SK-N-SH (cell line): ENCODE measurements around the gene KCNK17. TPM values are rescaled to one million over a fixed set of nuclear protein-coding genes. Genes with fewer than 3 reads are reported as not detected.

Experiments used
- CTCF ChIA-PET: fragments of 300-600, 350-600 bp; formaldehyde crosslinking; extraction: SDS; loops from one replicate; lab custom pipeline; 2021; lab: Yijun Ruan, JAX
- POLR2A ChIA-PET: fragments of 350-600 bp; sonication (Branson Sonifier 250); formaldehyde crosslinking; extraction: SDS; loops from one replicate; lab custom pipeline; 2020; ENCODE audit warnings: antibody characterized with exemption, inconsistent platforms; lab: Yijun Ruan, JAX
- DNase-seq: peaks from one replicate; pipeline ENCODE4 v3.0.0; 2012
- H2AFZ ChIP-seq: fragments of 200-600 bp; sonication (generic); 2 replicates; pipeline ENCODE4 v1.8.1; 2016; ENCODE audit warnings: antibody characterized with exemption, mild to moderate bottlenecking, low read depth
- H3F3A ChIP-seq: fragments of 200-600 bp; sonication (generic); replicated peaks from 2 replicates; pipeline ENCODE3; 2016; ENCODE audit warnings: antibody characterized with exemption, mild to moderate bottlenecking; ENCODE audit not compliant: insufficient read depth
- H3K27ac ChIP-seq, 2 experiments: fragments of 200-500 bp in 1 of 2; fragments of 200-600 bp in 1 of 2; sonication (Bioruptor generic) in 1 of 2; sonication (generic), shearing (Covaris generic) in 1 of 2; 2 replicates each; pipeline versions ENCODE4 v1.5.1 to v1.6.1; 2014 to 2016; ENCODE audit warnings: low read depth in 2 of 2, inconsistent platforms in 1 of 2, low read length in 1 of 2, mild to moderate bottlenecking in 1 of 2, mixed read lengths in 1 of 2
- H3K27me3 ChIP-seq: fragments of 200-600 bp; sonication (generic), shearing (Covaris generic); 2 replicates; pipeline ENCODE4 v1.6.1; 2016; ENCODE audit warnings: mixed run types; ENCODE audit not compliant: insufficient read depth
- H3K36me3 ChIP-seq, 2 experiments: fragments of 200-500 bp in 1 of 2; fragments of 200-600 bp in 1 of 2; sonication (Bioruptor generic) in 1 of 2; sonication (generic) in 1 of 2; replicated peaks in 1 of 2; 2 replicates each; pipeline versions ENCODE3 to v1.5.1; 2014 to 2016; ENCODE audit warnings: low read length in 1 of 2, mild to moderate bottlenecking in 1 of 2; ENCODE audit not compliant: insufficient read depth in 2 of 2, control insufficient read depth in 1 of 2
- H3K4me1 ChIP-seq, 2 experiments: fragments of 200-500 bp in 1 of 2; fragments of 200-600 bp in 1 of 2; sonication (Bioruptor generic) in 1 of 2; sonication (generic), shearing (Covaris generic) in 1 of 2; 2 replicates each; pipeline versions ENCODE4 v1.5.1 to v1.6.1; 2014 to 2016; ENCODE audit warnings: low read depth in 1 of 2, low read length in 1 of 2, mixed run types in 1 of 2; ENCODE audit not compliant: insufficient read depth in 2 of 2, control insufficient read depth in 1 of 2
- H3K4me2 ChIP-seq: fragments of 200-600 bp; sonication (generic), shearing (Covaris generic); 2 replicates; pipeline ENCODE4 v1.6.1; 2017; ENCODE audit warnings: mixed run types
- H3K4me3 ChIP-seq, 2 experiments: fragments of 200-500 bp in 1 of 2; fragments of 200-600 bp in 1 of 2; sonication (Bioruptor generic) in 1 of 2; sonication (generic), shearing (Covaris generic) in 1 of 2; 2 replicates each; pipeline versions ENCODE4 v1.5.1 to v1.8.1; 2014 to 2016; ENCODE audit warnings: low read depth in 2 of 2, inconsistent platforms in 1 of 2, low read length in 1 of 2, mild to moderate bottlenecking in 1 of 2, mixed read lengths in 1 of 2, moderate library complexity in 1 of 2
- H3K79me2 ChIP-seq: fragments of 200-600 bp; sonication (generic); 2 replicates; pipeline ENCODE4 v1.8.1; 2017; ENCODE audit warnings: mild to moderate bottlenecking; ENCODE audit not compliant: insufficient read depth
- H3K9ac ChIP-seq: fragments of 200-600 bp; sonication (generic); 2 replicates; pipeline ENCODE4 v1.6.1; 2017; ENCODE audit warnings: mixed run types
- H3K9me2 ChIP-seq: fragments of 200-600 bp; sonication (generic); 2 replicates; pipeline ENCODE4 v1.6.1; 2017; ENCODE audit warnings: mixed run types
- H3K9me3 ChIP-seq: fragments of 200-600 bp; sonication (generic); 2 replicates; pipeline ENCODE4 v1.6.1; 2017; ENCODE audit warnings: mixed run types, mild to moderate bottlenecking, moderate library complexity
- H4K20me1 ChIP-seq: fragments of 200-600 bp; sonication (generic); 2 replicates; pipeline ENCODE4 v1.6.1; 2017; ENCODE audit warnings: mild to moderate bottlenecking, mixed run types; ENCODE audit not compliant: insufficient read depth
- EZH2phosphoT487 ChIP-seq: fragments of 200-600 bp; sonication (generic); IDR thresholded peaks from 2 replicates; pipeline ENCODE4 v1.6.1; 2017; ENCODE audit warnings: low read depth, mixed run types, mild to moderate bottlenecking, antibody characterized with exemption, moderate library complexity, borderline replicate concordance
- FOSL2 ChIP-seq: IDR thresholded peaks from 2 replicates; pipeline ENCODE4 v1.4.0; 2012; ENCODE audit warnings: low read depth, mild to moderate bottlenecking, moderate library complexity, borderline replicate concordance
- FOXJ3 ChIP-seq: sonication (generic); formaldehyde crosslinking; IDR thresholded peaks from 2 replicates; pipeline ENCODE4 v1.5.1; 2020; ENCODE audit warnings: mild to moderate bottlenecking, missing genetic modification reagents
- FOXM1 ChIP-seq: IDR thresholded peaks from 2 replicates; pipeline ENCODE4 v1.4.0; 2012; ENCODE audit warnings: low read depth, mild to moderate bottlenecking
- GABPA ChIP-seq: IDR thresholded peaks from 2 replicates; pipeline ENCODE4 v1.4.0; 2012; ENCODE audit warnings: low read depth, mild to moderate bottlenecking
- GATA2 ChIP-seq: sonication (generic); formaldehyde crosslinking; IDR thresholded peaks from 2 replicates; pipeline ENCODE4 v1.5.0; 2020; ENCODE audit warnings: mild to moderate bottlenecking, missing genetic modification reagents
- RAD21 ChIP-seq: IDR thresholded peaks from 2 replicates; pipeline ENCODE4 v1.6.1; 2012; ENCODE audit warnings: mild to moderate bottlenecking, low read length
- RCOR1 ChIP-seq: fragments of 150-350 bp; IDR thresholded peaks from 2 replicates; pipeline ENCODE4 v1.6.1; 2017; ENCODE audit warnings: antibody characterized with exemption, low read length
- RXRA ChIP-seq: IDR thresholded peaks from 2 replicates; pipeline ENCODE4 v1.4.0; 2012; ENCODE audit warnings: low read depth, mild to moderate bottlenecking, borderline replicate concordance
- SIN3A ChIP-seq: IDR thresholded peaks from 2 replicates; pipeline ENCODE4 v1.6.1; 2012; ENCODE audit warnings: low read depth, mild to moderate bottlenecking, low read length, moderate library complexity, borderline replicate concordance
- TCF12 ChIP-seq: IDR thresholded peaks from 2 replicates; pipeline ENCODE4 v1.4.0; 2012
- TEAD4 ChIP-seq: IDR thresholded peaks from 2 replicates; pipeline ENCODE4 v1.4.0; 2012; ENCODE audit warnings: mild to moderate bottlenecking, borderline replicate concordance; ENCODE audit not compliant: insufficient read depth
- YY1 ChIP-seq: IDR thresholded peaks from 2 replicates; pipeline ENCODE4 v1.4.0; 2012; ENCODE audit warnings: low read depth, mild to moderate bottlenecking
- WGBS: methylation state at CpG from one replicate; pipeline ENCODE4 v1.1.6; 2017; ENCODE audit warnings: low lambda C conversion rate; 5-methylcytosine and 5-hydroxymethylcytosine counted together
- polyA plus RNA-seq, 3 experiments: library from polyadenylated mRNA; depleted of rRNA; stranded (reverse); fragments of >200 nt; gene quantifications; 2 replicates each; pipeline ENCODE4 v1.2.3, GENCODE V29; 2012
- TF ChIP-seq, protein P1 (sequence below): IDR thresholded peaks from 2 replicates; pipeline ENCODE4 v1.6.1; 2012; ENCODE audit warnings: mild to moderate bottlenecking, low read depth, low read length, moderate library complexity
- TF ChIP-seq, protein P2 (sequence below): IDR thresholded peaks from 2 replicates; pipeline ENCODE4 v1.4.0; 2012; ENCODE audit warnings: low read depth

KCNK17 gene
- polyA plus RNA-seq, 1 of the 3 experiments (the other 2 are of a cell fraction): not detected

DNA sequence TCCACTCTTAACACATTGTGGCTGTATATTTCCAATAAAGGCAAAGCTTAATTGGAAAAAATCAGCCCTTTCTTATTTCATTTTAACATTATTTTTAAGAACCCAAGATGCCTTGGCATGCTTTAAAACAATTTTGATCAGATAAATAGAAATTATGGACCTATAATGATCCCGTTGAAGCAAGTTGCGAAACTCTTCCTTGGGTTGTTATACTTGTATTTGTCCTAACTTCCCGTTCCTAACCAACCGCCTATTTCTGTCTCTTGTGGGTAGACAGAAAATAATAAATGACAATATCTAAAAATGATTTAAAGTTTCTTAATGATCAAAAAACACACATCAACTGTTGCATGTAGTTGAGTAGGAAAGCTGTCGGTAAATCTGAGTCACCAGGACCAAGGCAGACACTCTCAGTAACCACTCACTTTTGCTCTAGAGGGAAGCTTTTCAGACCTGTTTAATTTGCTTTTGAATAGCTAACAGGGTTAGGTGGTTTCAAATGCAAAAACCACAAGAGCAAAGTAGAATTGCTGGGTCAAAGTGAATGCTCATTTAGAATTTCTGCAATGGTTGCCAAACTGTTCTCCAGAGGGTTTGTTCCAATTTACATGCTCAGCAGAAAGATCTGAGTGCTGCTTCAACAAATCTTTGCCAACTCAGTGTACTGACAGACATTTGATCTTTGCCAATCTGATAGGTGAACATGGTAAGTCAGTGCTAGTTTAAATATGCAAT is 50.7 kb downstream of the KCNK17 start:
- Histone ChIP-seq H3K36me3 (no peaks in the 10 kb centered on the region), H3K9me3 (no peaks in the 10 kb centered on the region), H3K27me3 (no peaks in the 10 kb centered on the region), H3K4me3 (no peak overlapping the region), H3F3A (no peaks in the 10 kb centered on the region), H3K27ac (no peak overlapping the region), H3K9me2 (no peaks in the 10 kb centered on the region), H3K4me1 (no peaks in the 10 kb centered on the region), H4K20me1 (no peaks in the 10 kb centered on the region), H2AFZ (no peak overlapping the region), H3K4me2 (no peak overlapping the region), H3K9ac (no peak overlapping the region), H3K79me2 (no peaks in the 10 kb centered on the region)
- 57% methylated on average over 5 of the region's 5 CpGs for WGBS
- ChIA-PET POLR2A (no interaction called here), CTCF (interaction anchor here (1.2 kb wide), 1 partner anchor 11 kb away, joined by 3 read pairs; no protein-coding TSS in a partner anchor)
- TF ChIP-seq YY1: no peak
- no peak for TF ChIP-seq FOSL2
- DNase-seq: no peak

DNA sequence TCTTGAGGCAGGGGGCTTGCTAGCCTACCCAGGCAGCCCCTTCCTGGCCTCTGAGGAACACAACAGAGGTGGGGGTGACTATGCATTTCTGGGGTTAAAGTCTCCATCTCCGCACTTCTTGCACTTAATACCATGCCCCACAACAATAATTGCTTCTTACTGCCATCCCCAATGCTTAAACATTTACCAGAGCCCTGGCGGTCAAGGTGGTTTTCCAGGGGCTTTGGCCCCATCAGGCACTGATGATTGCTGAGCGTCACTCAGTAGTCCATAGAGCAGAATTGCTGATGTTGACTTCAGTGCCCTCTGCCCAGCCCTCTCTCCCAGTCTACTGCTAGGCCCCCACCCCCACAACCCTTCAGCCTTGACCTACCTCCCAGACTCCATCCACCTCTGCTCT is 52.5 kb downstream of the KCNK17 start:
- Histone ChIP-seq H3K27ac (no peak overlapping the region), H3K9ac (no peak overlapping the region), H3K9me2 (no peaks in the 10 kb centered on the region), H2AFZ (no peak overlapping the region), H3K79me2 (no peaks in the 10 kb centered on the region), H3K9me3 (no peaks in the 10 kb centered on the region), H3K27me3 (no peaks in the 10 kb centered on the region), H3F3A (no peaks in the 10 kb centered on the region), H3K4me1 (no peaks in the 10 kb centered on the region), H3K4me3 (no peak overlapping the region), H3K36me3 (no peaks in the 10 kb centered on the region), H3K4me2 (no peak overlapping the region), H4K20me1 (no peaks in the 10 kb centered on the region)
- ChIA-PET CTCF (interaction anchor here (1.2 kb wide), 1 partner anchor 10 kb away, joined by 3 read pairs; no protein-coding TSS in a partner anchor), POLR2A (no interaction called here)
- no peak for DNase-seq
- WGBS: 37% methylated on average over 3 of the region's 3 CpGs
- TF ChIP-seq SIN3A (no peak), RAD21 (no peak), TCF12 (no peak), RCOR1 (no peak), GATA2 (no peak), FOXJ3 (CRISPR knock-in tag) (no peak), YY1 (no peak), RXRA (no peak), FOSL2 (no peak), GABPA (no peak), FOXM1 (no peak), EZH2phosphoT487 (no peak), TEAD4 (no peak)
- TF ChIP-seq, protein P1, sequence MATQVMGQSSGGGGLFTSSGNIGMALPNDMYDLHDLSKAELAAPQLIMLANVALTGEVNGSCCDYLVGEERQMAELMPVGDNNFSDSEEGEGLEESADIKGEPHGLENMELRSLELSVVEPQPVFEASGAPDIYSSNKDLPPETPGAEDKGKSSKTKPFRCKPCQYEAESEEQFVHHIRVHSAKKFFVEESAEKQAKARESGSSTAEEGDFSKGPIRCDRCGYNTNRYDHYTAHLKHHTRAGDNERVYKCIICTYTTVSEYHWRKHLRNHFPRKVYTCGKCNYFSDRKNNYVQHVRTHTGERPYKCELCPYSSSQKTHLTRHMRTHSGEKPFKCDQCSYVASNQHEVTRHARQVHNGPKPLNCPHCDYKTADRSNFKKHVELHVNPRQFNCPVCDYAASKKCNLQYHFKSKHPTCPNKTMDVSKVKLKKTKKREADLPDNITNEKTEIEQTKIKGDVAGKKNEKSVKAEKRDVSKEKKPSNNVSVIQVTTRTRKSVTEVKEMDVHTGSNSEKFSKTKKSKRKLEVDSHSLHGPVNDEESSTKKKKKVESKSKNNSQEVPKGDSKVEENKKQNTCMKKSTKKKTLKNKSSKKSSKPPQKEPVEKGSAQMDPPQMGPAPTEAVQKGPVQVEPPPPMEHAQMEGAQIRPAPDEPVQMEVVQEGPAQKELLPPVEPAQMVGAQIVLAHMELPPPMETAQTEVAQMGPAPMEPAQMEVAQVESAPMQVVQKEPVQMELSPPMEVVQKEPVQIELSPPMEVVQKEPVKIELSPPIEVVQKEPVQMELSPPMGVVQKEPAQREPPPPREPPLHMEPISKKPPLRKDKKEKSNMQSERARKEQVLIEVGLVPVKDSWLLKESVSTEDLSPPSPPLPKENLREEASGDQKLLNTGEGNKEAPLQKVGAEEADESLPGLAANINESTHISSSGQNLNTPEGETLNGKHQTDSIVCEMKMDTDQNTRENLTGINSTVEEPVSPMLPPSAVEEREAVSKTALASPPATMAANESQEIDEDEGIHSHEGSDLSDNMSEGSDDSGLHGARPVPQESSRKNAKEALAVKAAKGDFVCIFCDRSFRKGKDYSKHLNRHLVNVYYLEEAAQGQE: no peak
- TF ChIP-seq, protein P2, sequence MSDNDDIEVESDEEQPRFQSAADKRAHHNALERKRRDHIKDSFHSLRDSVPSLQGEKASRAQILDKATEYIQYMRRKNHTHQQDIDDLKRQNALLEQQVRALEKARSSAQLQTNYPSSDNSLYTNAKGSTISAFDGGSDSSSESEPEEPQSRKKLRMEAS: no peak
